Keratinocyte (primary cell): Measurements from ENCODE around the gene RYR1.

Experiments
- CTCF ChIP-seq, 3 experiments: IDR thresholded peaks in 1 of 3; conservative IDR thresholded peaks in 1 of 3; optimal IDR thresholded peaks in 1 of 3; 2 replicates in 2 of 3; 3 replicates in 1 of 3; pipeline versions ENCODE3 to v1.5.1; 2011; ENCODE audit warnings: low read length in 3 of 3, mild to moderate bottlenecking in 3 of 3, moderate library complexity in 2 of 3, control low read depth in 1 of 3, inconsistent platforms in 1 of 3; ENCODE audit not compliant: insufficient read depth in 2 of 3; ENCODE audit errors: extremely low read depth in 1 of 3
- EZH2 ChIP-seq: IDR thresholded peaks from one replicate; pipeline ENCODE4 v1.6.1; 2012; ENCODE audit warnings: inconsistent platforms, mild to moderate bottlenecking, low read length, moderate library complexity

GRCh38 chr19:38624822-38625221 lies 191.3 kb downstream of the RYR1 start:
- TF ChIP-seq CTCF (optimal IDR thresholded peaks at IDR 0.05 in 1 of 3, IDR thresholded peaks at IDR 0.05 in 1 of 3, conservative IDR thresholded peaks at IDR 0.05 in 1 of 3; ENCODE audit: extremely low read depth in 1 of 3, insufficient read depth in 2 of 3, low read length in 3 of 3) = no peak
- TF ChIP-seq EZH2 = no peak
